ENCODE data around the gene DIPK2A. TPM values are rescaled to one million over a fixed set of nuclear protein-coding genes. Genes with fewer than 3 reads are reported as not detected.

The DIPK2A gene
- total and polyA plus RNA-seq, 2 donors (not counting 3 experiments of a cell fraction or from before 2014, with no cell fraction given): 18.9 to 43.0 TPM

DNA sequence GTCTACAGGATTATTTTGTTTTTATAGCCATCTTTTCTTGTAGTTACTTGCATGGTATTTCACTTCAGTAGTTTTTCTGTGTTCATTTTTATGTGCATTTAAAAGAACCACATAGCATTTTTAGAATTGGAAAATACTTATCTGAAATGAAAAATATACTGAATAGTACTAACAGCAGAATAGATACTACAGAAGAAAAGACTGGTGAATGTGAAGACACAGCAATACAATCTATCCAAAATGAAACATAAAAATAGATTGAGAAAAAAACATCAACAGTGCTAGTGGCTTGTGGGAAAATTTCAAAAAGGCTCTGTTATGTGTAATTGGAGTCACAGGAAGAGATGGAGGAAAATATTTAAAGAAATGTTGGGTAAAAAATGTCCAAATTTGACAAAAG, 12.7 kb upstream of the DIPK2A start:
- H3K27ac ChIP-seq (ENCODE audit: insufficient read depth, low read depth, low read length): no peak overlapping the region
- no peak overlapping the region for H3K9ac ChIP-seq (replicated peaks; ENCODE audit: extremely low read depth, insufficient read depth, low read length)
- no peak overlapping the region for H2AFZ ChIP-seq (ENCODE audit: low read depth, low read length)
- ChIA-PET POLR2A (no interaction called here), CTCF (no interaction called here)
- no peaks in the 10 kb centered on the region for H3K36me3 ChIP-seq (ENCODE audit: control insufficient read depth in 2 of 2, extremely low read depth in 1 of 2, insufficient read depth in 2 of 2, low read length in 2 of 2)
- dilution Hi-C loops (cut with MboI; ENCODE audit: extremely low pct_ligation_motif_present, low sequenced_read_pairs) (no loop called here), intact Hi-C loops (cut with micrococcal nuclease) (no loop called here)
- no peaks in the 10 kb centered on the region for H3K9me1 ChIP-seq (replicated peaks; ENCODE audit: control insufficient read depth, extremely low read depth, insufficient read depth, low read length)
- H3K9me3 ChIP-seq (replicated peaks; ENCODE audit: control insufficient read depth, insufficient read depth, low read length): no peaks in the 10 kb centered on the region
- no peak overlapping the region for H3K4me2 ChIP-seq (ENCODE audit: insufficient read depth, low read length)
- FAIRE-seq (no peak), DNase-seq (ENCODE audit: low read depth, low spot score) (no peak)
- no peaks in the 10 kb centered on the region for H3K27me3 ChIP-seq (ENCODE audit: control insufficient read depth in 2 of 2, insufficient read depth in 2 of 2, low read length in 2 of 2)
- H3K4me3 ChIP-seq (replicated peaks in 1 of 3; ENCODE audit: insufficient read depth in 1 of 3, low read depth in 1 of 3, low read length in 3 of 3): no peak overlapping the region
- TF ChIP-seq JUN (IDR thresholded peaks at IDR 0.05; ENCODE audit: borderline replicate concordance, insufficient read depth, insufficient read length, low read depth): no peak
- TF ChIP-seq POLR2A (IDR thresholded peaks at IDR 0.05; ENCODE audit: low read depth, low read length): no peak
- TF ChIP-seq EZH2 (IDR thresholded peaks at IDR 0.05; ENCODE audit: borderline replicate concordance, low read depth, low read length, severe bottlenecking): no peak
- TF ChIP-seq GATA2 (IDR thresholded peaks at IDR 0.05; ENCODE audit: insufficient read depth, insufficient read length, low read depth, low read length): no peak
- no peak for TF ChIP-seq POLR2AphosphoS5 (IDR thresholded peaks at IDR 0.05; ENCODE audit: insufficient read depth, low read depth, low read length)
- TF ChIP-seq FOS (IDR thresholded peaks at IDR 0.05; ENCODE audit: borderline replicate concordance, insufficient read depth, low read length): no peak
- TF ChIP-seq CTCF (IDR thresholded peaks at IDR 0.05; ENCODE audit: extremely low read depth in 1 of 2, insufficient read depth in 1 of 2, low read depth in 1 of 2, low read length in 2 of 2): no peak
- TF ChIP-seq MAX (IDR thresholded peaks at IDR 0.05; ENCODE audit: insufficient read depth, insufficient read length): no peak
- TF ChIP-seq MYC (IDR thresholded peaks at IDR 0.05; ENCODE audit: low read depth, low read length): no peak
- H3K4me1 ChIP-seq (ENCODE audit: control insufficient read depth, extremely low read depth, insufficient read depth, low read length): no peaks in the 10 kb centered on the region
- no peaks in the 10 kb centered on the region for H4K20me1 ChIP-seq (replicated peaks; ENCODE audit: control insufficient read depth, extremely low read depth, insufficient read depth, low read length)
- H3K79me2 ChIP-seq (ENCODE audit: control insufficient read depth, insufficient read depth, low read length): no peaks in the 10 kb centered on the region
- no TSS peak for BruUV-seq (replicated peaks)
